HG03108 (cell line): Measurements from ENCODE around the gene PADI3.

Experiments
- ATAC-seq: cut with Tn5 transposase; IDR thresholded peaks from one replicate; pipeline ENCODE4 v1.9.1; 2021; ENCODE audit warnings: moderate library complexity; ENCODE audit not compliant: unreplicated experiment

The PADI3 gene

GRCh38 chr1:17272066-17272465 lies 23.2 kb downstream of the PADI3 start:
- no peak for ATAC-seq

DNA sequence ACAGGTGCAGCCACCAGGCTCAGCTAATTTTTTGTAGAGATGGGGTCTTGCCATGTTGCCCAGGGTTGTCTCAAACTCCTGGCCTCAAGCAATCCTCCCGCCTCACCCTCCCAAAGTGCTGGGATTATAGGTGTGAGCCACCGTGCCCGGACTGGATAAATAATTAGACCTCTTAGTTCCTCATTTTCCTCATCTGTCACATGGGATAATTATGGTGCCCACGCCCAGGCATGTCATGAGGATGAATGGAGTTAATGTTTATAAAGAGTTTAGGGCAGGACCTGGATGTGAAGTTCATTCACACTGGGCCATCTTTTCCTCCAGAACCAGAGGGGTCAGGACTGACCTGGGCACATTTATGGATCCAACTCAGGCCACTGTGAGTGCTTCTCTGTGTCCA lies 23.7 kb downstream of the PADI3 start:
- ATAC-seq, result no peak

- no peak for ATAC-seq
Observed at GRCh38 chr1:17273096-17273495, 24.2 kb downstream of the PADI3 start.

DNA sequence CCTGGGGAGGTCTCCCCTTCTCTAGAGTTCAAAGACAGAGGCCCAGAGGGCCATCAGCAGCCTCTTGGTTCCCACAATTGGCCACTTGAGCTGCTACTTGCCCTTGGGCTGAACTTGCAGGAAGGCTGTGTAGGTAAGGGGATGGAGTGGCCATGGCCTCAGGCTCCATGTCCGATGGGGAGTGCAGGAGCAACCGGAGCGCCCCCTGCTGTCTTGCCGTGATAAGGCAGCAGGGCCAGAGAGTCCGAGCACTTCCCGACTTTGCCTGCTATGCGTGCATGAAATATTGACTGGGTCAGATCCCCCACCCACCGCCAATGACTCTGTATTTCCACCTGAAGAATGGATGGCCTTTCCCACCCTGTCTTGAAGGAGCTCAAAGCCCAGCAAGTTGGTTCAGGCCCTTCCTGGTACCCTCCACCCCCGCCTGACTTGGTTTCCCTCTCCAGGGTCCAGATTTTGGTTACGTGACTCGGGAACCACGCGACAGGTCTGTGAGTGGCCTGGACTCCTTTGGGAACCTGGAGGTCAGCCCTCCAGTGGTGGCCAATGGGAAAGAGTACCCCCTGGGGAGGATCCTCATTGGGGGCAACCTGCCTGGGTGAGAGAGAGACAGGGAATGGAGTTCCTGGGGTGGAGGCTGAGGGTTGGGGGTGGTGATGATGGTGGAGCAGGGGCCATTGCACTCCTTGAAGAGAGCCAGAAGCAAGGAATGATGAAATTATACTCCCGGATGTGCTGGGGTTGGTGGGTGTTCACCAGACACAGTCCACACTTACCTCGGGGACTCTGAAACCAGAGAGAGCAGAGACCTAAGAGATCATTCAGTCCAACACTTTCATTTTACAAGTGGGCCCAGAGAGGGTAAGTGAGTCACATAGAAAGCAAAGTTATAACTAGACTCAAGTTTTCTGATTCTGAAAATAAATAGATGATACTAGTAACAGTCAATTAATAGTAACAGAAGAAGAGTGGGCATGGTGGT lies 25.6 kb downstream of the PADI3 start:
- ATAC-seq, result no peak

- no peak for ATAC-seq
Observed at GRCh38 chr1:17276568-17276967, 27.7 kb downstream of the PADI3 start.

DNA sequence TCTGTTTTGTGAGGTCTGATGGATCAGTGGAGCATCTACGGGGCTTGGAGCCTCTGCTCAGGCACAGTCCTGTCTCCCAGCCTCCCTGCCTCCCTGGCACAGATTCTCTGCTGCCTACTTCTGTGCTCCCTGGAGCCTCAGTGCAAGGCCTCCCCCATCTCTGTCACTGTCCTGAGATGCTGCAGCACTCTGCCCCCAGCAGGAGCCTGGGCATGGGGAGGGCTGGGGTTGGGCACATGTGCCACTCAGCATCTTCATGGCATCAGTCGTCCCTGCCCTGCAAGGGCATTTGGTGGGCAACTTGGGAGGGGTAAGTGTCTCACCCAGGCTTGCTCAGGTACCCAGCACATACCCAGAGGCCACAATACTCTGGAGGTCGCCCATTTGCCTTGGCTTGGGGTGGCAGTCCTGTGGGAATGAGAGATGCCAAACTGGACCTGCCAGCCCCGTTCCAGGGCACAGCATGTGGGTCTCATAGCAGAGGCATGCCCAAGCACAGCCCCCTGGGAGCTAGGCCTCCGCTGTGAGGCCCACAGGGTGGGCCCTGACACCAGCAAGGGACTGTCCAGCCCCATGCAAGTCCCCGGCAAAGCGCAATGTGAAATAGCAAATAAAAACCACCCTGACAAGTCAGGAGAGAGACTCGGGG lies 28.7 kb downstream of the PADI3 start:
- ATAC-seq, result no peak

GRCh38 chr1:17278996-17279830 lies 30.3 kb downstream of the PADI3 start:
- ATAC-seq, result no peak

- no peak for ATAC-seq
Observed at GRCh38 chr1:17280436-17280835, 31.5 kb downstream of the PADI3 start.

GRCh38 chr1:17280894-17281293 lies 32.0 kb downstream of the PADI3 start:
- no peak for ATAC-seq

- no peak for ATAC-seq
Observed at GRCh38 chr1:17281775-17282181, 32.9 kb downstream of the PADI3 start.

DNA sequence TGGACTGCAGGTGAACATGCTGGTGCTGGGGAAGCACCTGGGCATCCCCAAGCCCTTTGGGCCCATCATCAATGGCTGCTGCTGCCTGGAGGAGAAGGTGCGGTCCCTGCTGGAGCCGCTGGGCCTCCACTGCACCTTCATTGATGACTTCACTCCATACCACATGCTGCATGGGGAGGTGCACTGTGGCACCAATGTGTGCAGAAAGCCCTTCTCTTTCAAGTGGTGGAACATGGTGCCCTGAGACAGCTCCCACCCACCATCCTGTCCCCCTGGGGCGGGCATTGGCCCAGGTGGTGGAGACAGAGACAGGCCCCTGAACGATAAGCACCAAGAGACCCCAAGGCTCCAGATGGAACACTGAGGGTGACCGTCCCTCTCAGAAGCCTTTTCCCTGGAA lies 33.9 kb downstream of the PADI3 start:
- no peak for ATAC-seq

- no peak for ATAC-seq
Observed at GRCh38 chr1:17286646-17287045, 37.7 kb downstream of the PADI3 start.

GRCh38 chr1:17287130-17287776 lies 38.4 kb downstream of the PADI3 start:
- no peak for ATAC-seq

- no peak for ATAC-seq
Observed at GRCh38 chr1:17289721-17290120, 40.8 kb downstream of the PADI3 start.

DNA sequence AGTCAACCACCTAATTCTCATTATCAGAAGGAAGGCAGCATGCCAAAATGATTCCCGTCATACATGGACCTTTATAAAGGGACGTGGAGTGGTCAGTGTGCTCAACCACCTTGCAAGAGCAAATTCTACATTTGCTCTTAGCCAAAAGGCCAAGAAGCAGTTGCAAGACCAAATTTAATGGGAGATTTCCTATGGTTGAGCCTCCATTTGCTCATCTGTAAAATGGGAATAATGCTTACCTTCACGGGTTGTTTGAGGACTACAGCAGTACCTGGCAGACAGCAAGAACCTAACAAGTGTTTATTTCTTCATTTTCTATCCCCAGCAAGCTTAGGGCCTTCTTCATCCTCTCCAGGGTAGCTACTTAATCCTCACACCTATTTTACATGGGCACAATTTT lies 41.7 kb downstream of the PADI3 start:
- no peak for ATAC-seq

- no peak for ATAC-seq
Observed at GRCh38 chr1:17292299-17293160, 43.6 kb downstream of the PADI3 start.

DNA sequence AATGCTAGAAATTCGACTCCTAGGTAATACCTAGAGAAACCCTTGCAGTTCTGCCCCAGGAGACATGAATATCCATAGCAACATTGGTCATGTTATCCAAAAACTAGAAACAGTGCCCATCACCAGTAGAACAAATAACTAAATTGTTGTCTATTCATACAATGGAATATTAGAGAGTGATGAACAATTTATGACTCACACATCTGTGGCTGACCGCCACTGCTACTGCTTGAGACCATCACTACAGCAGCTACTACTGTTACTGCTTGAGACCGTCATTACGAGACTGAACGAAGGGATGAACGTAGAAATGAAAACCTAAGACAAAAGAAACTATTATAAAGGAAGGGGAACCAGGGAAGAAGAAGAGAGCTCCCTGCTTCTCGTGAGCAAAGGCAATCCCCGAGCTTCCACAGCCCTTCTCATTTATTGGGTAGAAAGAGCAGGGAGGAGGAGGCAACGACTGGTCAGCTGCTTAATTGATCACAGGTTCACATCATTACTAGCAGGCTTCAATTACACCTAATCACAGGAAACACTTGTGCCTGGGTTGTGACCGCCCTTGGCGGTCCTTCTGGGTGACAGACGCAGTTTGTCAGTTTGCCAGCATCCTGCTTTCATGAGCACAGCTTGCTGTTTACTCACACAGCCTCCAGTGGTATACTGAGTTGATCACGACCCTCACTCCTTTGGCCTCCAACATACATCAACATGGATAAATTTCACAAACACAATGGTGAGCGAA lies 45.0 kb downstream of the PADI3 start:
- no peak for ATAC-seq

GRCh38 chr1:17295292-17295691 lies 46.4 kb downstream of the PADI3 start:
- ATAC-seq, result no peak

DNA sequence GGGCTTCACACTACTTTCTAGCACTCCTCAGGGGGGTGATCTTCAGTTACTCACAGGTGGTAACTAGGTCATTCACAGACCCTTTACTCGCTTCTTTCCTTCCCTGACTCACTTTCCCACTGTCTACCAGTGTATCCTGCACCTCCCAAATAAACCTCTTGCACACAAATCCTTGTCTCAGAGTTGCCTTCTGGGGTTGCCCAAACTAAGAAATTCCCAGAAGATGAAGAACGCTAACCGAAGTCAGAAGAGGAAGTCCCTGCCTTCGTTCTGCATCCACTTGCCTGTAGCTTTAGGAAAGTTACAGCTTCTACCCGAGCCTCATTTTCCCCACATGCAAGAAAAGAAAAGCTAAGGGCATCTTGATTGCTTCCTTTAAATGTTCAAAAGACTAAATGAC lies 47.2 kb downstream of the PADI3 start:
- ATAC-seq, result no peak
